Measurements from ENCODE around the gene UPB1.

Gene UPB1

DNA sequence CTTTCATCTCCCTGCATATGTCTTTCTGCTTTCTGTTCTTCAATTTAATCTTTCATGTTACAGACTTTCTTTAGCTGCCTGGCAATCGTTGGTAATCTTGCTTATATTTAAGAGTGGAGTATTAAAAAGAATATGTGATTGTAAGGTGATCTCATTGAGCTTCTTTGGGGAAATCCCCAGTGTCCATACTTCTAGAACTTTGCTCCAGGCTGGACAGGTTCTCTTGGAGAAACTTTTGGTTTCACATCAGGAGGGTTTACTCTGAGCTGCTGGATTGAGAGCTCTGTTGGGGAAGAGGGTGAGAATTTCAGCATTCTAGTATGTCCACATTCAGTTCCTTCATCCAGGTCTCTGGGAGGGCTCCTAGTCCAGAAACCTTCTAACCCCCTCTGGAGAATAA is 81.6 kb downstream of the UPB1 start:
- DNase-seq = no peak

Measured in NCI-H69 (cell line).